Left lobe of liver (tissue), 2 donors: ENCODE data around the gene LRMDA. TPM values are rescaled to one million over a fixed set of nuclear protein-coding genes. Genes with fewer than 3 reads are reported as not detected.

Experiments
- ATAC-seq: fragments of 200-7000 bp; cut with Tn5 transposase; one replicate; pipeline ENCODE4 v1.9.1; 2020; ENCODE audit warnings: mild to moderate bottlenecking, moderate library complexity
- DNase-seq: peaks from one replicate; pipeline ENCODE4 v3.0.0-alpha.2; 2020; ENCODE audit warnings: low spot score
- total RNA-seq: library from RNA; stranded (reverse); gene quantifications from one replicate; pipeline ENCODE4 v1.2.1, GENCODE V29; 2021
- donor health status: DM: no; HTN: no; CAD: no; lungs with moderate emphysema.
- donor health status: DM: no; HTN: yes; CAD: no.

The LRMDA gene
- total RNA-seq, 1 donor from 2014 or later: 9.1 TPM

DNA sequence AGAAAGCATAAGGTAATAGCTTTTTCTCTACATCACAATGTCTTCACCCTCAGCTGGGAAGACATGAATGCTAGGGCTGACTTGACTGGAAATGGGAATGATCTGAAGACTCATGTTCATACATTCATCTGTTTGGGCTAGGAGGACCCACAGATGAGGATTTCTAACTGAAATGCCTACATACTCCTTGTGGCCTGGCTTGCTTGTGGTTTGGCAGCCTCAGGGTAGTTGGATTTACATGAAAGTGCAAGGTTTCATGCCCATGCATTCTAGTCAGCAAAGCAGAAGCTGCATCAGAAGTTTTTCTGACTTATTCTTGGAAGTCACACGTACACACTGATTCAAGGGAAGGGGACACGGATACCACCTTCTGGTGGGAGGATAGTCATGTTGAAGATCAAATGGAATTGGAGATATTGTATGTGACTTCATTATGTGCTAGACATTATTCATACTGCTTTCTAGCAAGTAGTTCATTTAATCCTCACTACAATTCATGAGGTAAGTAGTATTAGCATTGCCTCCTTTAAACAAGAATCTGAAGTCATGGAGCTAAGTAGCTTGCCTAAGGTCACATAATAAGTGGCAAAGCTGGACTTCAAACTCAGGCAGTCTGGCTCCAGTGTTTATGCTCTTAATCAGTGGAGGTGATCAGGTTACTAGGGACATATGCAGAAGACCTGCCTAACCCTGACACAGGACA, 957.0 kb downstream of the LRMDA start:
- DNase-seq: no peak
- ATAC-seq: no peak

- ATAC-seq: peak; percentile 78
- DNase-seq: no peak
Measured at GRCh38 chr10:76393875-76394706, 962.7 kb downstream of the LRMDA start.

- ATAC-seq (no peak), DNase-seq (no peak)
Measured at GRCh38 chr10:76394707-76395042, 963.3 kb downstream of the LRMDA start.

- ATAC-seq: no peak
Measured at GRCh38 chr10:76395251-76395650, 963.8 kb downstream of the LRMDA start.

GRCh38 chr10:76396134-76396533, 964.7 kb downstream of the LRMDA start:
- ATAC-seq: no peak
- no peak for DNase-seq

More at GRCh38 chr10:76395251-76395650, 963.8 kb downstream of the LRMDA start:
- no peak for DNase-seq

DNA sequence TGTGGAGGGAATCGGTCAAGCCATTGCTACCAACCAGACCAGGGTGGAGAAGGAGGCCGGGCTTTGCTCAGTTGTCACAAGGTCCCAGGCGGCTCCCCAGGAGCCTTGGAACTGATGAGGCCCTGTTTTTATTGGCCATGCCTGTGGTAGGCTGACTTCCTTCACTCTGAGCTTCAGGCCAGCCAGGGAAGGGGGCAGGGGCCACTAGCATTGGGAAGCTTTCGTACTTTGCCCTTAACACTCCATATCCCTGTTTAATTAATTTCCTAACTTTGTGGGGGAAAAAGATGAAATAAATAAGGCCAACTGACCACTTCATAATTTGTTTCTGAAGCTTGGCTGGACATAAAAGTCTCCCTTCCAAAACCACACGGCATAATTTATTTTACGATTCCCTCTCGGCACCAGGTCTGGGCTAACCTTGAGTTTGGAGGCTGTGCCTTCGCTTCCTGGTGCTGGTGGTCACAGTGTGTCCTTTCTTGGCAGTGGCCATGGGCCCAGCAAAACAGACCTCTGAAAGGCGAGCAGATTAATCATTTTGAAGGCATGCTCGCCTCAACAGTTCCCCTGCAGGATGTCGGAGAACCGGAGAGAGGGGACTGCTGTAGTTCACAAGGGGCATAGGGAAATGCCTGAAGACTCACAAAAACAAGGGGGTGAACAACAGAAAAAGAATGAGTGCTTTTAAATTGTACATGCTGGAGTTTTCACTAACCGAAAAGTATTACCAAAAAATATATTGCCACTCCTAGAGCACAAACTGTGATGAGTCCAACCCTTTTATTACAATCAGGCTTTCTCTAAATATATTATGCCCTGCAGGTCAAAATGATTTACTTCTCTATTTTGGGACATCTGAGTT, 966.0 kb downstream of the LRMDA start:
- DNase-seq (no peak), ATAC-seq (no peak)

DNA sequence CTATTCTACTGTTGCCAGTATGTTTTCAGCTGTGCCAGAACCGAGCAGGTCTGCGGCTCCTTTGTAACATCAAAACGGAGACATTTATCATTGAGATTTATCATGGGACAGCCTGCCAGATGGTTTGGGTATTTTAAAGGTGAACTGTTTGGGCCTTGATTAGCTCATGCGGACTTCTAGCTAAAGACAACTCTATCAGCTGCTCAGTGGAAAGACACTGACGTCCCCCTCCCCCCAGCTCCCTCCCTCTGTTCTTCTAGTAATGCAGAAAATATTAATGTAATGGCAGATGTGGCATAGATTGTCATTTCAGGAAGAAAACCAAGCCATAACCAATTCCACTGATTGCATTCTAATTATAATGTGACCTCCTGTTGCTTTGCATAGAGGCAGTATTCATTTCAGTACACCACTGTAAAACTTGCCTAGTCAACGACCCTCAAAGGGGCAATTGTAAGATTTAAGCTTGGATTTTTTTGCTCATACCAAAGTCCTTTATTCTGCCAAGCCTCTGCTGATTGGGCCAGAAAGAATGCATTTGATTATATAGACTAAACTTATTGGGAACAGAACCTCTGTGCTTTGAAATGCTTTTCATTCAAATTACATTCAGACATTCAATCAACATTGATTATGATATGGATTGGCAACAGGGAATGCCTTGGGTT, 966.8 kb downstream of the LRMDA start:
- DNase-seq: no peak
- ATAC-seq: no peak

- DNase-seq (no peak), ATAC-seq (no peak)
Measured at GRCh38 chr10:76399226-76399625, 967.8 kb downstream of the LRMDA start.

GRCh38 chr10:76401006-76401405, 969.6 kb downstream of the LRMDA start:
- DNase-seq (no peak), ATAC-seq (no peak)

DNA sequence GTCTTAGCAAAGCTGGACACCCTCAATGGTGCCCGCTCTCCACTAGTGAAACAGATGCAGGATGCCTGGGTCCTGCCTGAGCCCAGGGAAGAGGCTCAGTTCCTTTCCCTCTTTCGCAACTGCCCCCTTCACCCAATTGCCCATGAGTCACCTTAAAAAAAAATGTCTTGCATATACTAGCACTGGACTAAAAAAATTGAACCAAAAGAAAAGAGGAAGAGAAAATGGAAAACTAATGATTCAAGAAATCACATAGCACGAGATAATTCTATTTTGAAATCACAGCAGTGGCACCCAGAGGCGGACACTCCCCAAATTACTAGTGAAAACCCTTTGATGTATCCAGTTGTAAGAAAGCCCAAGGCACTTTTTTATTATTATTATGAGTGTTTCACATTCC, 972.5 kb downstream of the LRMDA start:
- DNase-seq: no peak
- ATAC-seq: no peak

- ATAC-seq: no peak
- DNase-seq: no peak
Measured at GRCh38 chr10:76404531-76404930, 973.1 kb downstream of the LRMDA start.

DNA sequence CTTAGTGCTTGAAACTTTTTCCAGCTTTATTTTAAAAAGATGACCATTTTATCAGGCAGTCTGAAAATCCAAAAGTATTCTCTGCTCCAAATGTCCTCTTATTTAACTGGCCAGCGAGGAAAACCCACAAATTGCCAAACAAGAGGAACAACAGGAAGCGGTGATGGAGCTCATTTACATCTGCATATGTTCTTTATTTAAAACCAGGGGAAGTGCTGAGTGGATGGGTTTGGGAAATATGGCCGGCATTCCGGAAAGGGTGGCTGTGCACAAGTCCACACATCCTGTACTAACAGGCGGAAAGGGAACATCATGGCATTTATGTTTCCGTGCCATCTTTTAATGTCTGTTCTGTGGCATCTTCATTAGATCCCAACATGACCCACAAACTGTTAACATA, 974.5 kb downstream of the LRMDA start:
- no peak for ATAC-seq
- no peak for DNase-seq

GRCh38 chr10:76408646-76409045, 977.2 kb downstream of the LRMDA start:
- no peak for DNase-seq
- no peak for ATAC-seq

- DNase-seq (no peak), ATAC-seq (no peak)
Measured at GRCh38 chr10:76411729-76412435, 980.5 kb downstream of the LRMDA start.

- DNase-seq: no peak
- no peak for ATAC-seq
Measured at GRCh38 chr10:76415554-76415953, 984.1 kb downstream of the LRMDA start.

DNA sequence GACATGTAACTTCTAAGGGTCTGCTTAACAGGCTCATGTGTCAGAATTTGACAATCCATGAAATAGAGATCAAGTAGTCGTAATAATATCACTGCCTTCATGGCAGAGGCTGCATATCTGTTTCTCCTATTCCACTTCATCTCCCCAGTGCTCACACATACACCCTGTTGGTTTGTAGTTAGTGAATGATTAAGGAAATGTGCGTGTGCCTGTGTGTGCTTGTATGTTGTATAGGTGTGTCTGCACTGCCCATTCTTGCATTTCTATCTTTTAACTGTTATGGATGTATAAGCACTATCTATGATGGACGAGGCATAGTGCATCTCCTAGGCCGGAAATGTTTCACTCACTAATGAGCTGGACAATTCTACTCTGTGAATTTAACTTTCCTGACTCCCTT, 985.2 kb downstream of the LRMDA start:
- no peak for DNase-seq
- no peak for ATAC-seq

DNA sequence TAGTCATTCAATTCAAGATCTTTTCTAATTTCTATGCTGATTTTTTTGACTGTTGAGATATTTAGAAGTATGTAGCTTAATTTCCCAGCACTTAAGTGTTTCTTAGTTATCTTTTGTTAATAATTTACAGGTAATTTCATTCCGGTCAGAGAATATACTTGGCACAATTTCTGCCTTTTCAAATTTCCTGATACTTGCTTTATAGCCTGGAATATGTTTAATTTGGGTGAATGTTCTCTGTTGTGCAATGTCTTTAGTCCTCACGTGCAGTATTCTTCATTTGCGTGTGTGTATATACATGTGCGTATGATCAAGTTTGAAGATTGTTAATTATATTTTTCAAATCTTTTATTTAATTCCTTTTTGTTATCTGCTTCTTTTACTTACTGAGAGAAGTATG, 989.3 kb downstream of the LRMDA start:
- ATAC-seq: peak; percentile 63
- no peak for DNase-seq

GRCh38 chr10:76422769-76423168, 991.3 kb downstream of the LRMDA start:
- no peak for DNase-seq
- no peak for ATAC-seq

DNA sequence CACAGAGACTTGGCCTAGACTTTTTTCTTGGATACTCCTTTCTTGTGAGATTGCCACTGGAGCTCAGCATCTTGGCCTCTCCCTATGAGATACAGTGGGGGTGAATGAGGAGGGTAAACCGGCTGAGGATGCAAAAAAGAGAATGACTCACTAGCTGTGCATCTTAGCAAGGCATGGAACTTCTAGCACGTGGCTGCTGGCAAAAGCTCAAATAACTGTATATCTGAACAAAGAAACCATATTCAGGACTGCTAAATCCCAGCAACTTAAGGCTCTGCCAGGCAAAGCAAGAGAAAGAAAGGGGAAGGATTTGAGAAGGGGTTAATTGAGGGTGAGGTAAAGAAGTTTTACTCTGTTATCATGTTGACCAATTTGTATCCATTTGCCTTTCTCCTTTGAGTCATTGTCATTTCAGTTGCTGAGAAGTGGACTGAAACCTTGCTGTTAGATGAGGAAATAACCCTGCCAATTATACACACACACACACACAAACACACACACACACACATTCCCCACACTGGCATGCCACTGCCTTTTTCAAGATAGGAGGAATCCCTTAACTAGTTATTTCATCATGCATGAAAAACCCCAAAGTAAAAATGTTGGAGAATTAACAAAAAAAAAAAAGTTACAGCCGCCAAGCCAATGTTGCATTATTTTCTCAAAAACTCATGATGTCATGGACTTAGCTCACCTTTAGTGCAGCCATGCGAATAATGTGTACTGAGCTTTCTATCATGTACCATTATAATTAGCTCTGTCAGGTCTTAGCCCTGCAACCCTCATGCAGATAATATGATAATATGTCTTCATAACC, 997.3 kb downstream of the LRMDA start:
- DNase-seq: no peak

More for the DNA sequence above, 997.3 kb downstream of the LRMDA start:
- ATAC-seq: no peak
